ENCODE data around the gene ABCB8. TPM values are rescaled to one million over a fixed set of nuclear protein-coding genes. Genes with fewer than 3 reads are reported as not detected.
"Not testable (repeated sequence)": the region's sequence is repeated elsewhere in the genome, so short reads cannot be mapped to it uniquely, and the experiment has no call there.

The ABCB8 gene
- total RNA-seq, 1 experiment from 2014 or later, result 22.4 TPM

DNA sequence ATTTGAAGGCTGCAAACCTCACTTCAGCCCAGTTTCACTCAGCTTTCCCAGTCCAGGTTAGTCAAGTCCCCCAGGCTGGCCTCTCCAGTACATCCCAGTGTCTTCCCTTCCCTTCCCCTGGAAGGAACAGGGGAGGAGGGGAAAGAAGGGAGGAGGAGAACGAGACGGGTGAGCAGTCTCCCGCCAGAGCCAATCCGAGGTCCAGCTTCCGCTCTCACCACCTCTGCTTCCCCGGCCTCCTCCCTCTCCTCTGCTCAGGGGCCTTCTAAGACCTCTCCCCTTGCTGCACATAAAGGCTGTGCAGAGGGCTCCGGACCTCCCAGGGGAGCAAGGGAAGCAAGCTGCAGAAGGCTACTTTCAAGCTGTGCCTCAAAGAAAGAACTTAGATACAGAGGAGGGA is 8.0 kb upstream of the ABCB8 start:
- Histone ChIP-seq H3K4me3 (no peak overlapping the region), H3K36me3 (no peaks in the 10 kb centered on the region), H3K27me3 (0 out of 2 replicates have a peak, but pooled peaks cover 2% of the 10 kb centered on the region), H3K9me3 (no peaks in the 10 kb centered on the region)
- no peak for DNase-seq

DNA sequence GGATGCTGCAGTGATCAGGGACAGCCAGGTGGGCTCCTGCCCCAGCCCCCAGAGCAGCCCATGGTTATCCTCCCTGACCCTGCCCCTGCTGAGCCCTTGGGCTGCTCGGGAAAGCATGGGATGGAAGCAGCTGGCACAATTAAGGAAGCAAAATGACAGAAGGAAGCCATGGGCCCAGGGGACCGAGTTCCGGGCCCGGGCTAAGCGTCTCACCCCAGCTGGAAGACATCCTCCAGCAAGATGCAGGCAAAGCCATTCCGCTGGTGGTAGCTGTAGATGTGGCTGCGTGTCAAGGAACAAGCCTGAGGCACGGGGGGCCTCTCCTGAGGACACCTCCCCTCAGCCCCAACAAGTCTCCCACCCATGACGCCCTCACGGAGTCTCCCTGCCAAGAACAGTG is 5.0 kb upstream of the ABCB8 start:
- Histone ChIP-seq H3K9me3 (no peaks in the 10 kb centered on the region), H3K36me3 (no peaks in the 10 kb centered on the region), H3K27me3 (0 out of 2 replicates have a peak, but pooled peaks cover 2% of the 10 kb centered on the region), H3K4me3 (no peak overlapping the region)
- no peak for DNase-seq

DNA sequence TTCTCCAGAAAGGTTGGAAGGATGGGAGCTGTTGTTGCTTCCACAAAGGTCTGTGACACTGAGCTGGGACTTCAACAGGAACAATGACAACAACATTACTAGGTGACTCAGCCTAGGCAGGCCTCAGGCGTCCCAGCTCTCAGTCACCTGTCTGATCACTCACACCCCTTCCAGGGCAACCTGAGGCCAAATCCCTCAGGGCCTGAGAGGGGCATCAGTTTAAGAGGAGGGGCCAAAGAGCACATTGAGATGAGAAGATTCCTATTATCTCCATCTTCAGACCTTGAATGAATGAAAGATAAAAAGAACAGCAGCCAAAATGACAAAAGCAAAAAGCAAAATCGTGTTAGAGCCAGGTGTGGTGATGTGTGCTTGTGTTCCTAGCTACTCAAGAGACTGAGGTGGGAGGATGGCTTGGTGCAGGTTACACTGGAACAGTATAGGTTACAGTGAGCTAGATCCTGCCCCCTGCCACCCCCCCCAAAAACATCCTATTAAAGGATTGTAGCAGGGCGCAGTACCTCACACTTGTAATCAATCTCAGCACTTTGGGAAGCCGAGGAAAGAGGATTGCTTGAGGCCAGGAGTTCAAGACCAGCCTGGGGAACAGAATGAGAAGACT is 3.7 kb upstream of the ABCB8 start, which contains the start of gene ATG9B:
Gene ATG9B, minus strand, starts transcription at position 60 of the 622 bp plus-strand sequence. CDS start 71 bp downstream, outside the sequence.
- Histone ChIP-seq H3K9me3 (no peaks in the 10 kb centered on the region), H3K36me3 (no peaks in the 10 kb centered on the region), H3K27me3 (no peaks in the 10 kb centered on the region), H3K4me3 (no peak within 1 kb of the TSS)
- no peak for DNase-seq

DNA sequence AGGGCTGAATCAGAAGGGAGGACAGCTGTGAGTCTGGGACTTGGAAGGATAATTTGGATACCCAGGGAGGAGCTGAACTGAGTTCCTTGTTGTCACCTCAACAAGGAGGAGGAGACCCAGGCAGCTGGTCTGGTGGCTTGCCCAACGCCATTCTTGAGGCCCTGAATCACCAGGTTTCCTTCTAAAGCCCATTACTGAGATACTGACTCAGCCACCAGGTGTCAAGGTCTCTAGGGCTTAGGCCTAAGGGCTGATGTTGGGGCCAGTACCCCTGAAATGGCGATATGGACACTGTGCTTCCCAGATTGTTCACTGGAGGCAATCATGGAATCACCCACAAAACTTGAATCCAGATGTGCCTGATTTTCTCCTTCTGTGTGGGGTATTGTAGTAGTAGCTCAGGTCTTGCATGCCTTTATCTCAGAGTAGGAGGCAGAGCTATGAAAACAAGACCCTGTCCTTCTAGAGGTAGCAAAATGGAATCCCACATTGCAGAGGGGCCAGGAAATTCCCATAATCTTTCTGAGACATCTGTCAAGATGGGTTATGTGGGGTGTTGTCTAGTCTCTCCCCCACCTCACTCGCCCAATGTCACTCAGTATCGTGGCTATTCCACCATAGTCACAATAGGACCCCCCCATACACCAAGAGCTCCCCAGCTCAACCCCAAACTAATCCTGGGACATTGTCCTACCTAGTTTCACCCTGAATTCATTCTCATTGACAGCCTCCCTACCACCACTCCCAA is 2.2 kb upstream of the ABCB8 start:
- Histone ChIP-seq H3K9me3 (no peaks in the 10 kb centered on the region), H3K27me3 (no peaks in the 10 kb centered on the region)
- DNase-seq, result no peak

DNA sequence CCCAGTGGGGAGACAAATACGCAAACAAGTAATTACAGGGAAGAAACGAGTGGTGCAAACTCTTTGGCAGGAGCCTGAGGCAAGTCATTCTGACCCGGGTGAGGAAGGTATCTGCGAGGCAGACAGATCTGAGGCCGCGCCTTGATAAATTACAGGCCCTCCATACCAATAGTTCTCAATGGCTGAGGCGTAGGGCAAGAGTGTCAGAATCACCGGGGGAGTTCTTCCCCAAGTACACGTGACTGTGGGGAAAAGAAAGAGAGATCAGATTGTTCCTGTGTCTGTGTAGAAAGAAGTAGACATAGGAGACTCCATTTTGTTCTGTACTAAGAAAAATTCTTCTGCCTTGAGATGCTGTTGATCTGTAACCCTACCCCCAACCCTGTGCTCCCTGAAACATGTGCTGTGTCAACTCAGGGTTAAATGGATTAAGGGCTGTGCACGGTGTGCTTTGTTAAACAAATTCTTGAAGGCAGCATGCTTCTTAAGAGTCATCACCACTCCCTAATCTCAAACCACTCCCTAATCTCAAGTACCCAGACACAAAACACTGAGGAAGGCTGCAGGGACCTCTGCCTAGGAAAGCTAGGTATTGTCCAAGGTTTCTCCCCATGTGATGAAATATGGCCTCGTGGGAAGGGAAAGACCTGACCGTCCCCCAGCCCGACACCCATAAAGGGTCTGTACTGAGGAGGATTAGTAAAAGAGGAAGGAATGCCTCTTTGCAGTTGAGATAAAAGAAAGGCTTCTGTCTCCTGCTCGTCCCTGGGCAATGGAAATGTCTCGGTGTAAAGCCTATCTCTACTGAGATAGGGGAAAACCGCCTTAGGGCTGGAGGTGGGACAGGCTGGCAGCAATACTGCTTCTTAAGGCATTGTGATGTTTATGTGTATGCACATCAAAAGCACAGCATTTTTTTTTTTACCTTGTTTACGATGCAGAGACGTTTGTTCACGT is 1.2 kb upstream of the ABCB8 start:
- not testable (repeated sequence) for H3K4me3 ChIP-seq

More for the DNA sequence above, 2.2 kb upstream of the ABCB8 start:
- no peak overlapping the region for H3K4me3 ChIP-seq
- H3K36me3 ChIP-seq, result no peaks in the 10 kb centered on the region

DNA sequence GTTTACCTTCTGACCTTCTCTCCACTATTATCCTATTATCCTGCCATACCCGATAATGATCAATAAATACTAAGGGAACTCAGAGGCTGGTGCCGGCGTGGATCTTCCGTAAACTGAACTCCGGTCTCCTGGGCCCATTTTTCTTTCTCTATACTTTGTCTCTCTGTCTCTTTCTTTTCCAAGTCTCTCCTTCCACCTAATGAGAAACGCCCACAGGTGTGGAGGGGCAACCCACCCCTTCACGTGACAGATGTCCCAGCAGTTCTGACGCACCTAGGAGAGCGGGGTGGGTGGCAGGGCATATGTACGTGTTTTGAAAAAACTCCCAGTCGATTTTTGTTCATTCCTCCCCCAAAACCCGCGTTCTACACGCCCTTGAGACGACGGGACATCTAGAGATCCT is 521 bp upstream of the ABCB8 start:
- not testable (repeated sequence) for H3K36me3 ChIP-seq, DNase-seq, H3K9me3 ChIP-seq, H3K27me3 ChIP-seq
- peak overlapping the region; percentile 82 for H3K4me3 ChIP-seq

More for the DNA sequence above, 1.2 kb upstream of the ABCB8 start:
- H3K9me3 ChIP-seq, H3K36me3 ChIP-seq, H3K27me3 ChIP-seq, DNase-seq: not testable (repeated sequence)

DNA sequence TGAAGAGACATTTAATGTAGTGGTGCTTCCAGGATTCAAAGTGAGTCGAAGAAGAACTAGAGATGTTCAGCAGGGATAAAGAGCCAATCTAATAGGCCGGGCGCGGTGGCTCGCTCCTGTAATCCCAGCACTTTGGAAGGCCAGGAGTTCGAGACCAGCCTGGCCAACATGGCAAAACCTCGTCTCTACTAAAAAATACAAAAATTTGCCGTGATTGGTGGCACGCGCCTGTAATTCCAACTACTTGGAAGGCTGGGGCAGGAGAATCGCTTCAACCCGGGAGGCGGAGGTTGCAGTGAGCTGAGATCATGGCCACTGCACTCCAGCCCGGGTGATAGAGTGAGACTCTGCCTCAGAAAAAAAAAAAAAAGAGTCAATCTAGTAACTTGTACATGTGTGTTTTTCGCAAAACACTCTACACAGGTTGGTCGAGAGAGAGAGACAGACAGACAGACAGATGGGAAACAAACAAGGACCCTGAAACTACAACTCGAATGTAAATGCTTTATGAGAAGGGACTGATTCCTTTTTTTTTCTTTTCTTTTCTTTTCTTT is 775 bp downstream of the ABCB8 start:
- Histone ChIP-seq H3K27me3 (no peaks in the 10 kb centered on the region), H3K4me3 (peak overlapping the region; percentile 82), H3K36me3 (peaks cover 2% of the 10 kb centered on the region; the same call in 1 of the 2 replicates), H3K9me3 (no peaks in the 10 kb centered on the region)
- no peak for DNase-seq

DNA sequence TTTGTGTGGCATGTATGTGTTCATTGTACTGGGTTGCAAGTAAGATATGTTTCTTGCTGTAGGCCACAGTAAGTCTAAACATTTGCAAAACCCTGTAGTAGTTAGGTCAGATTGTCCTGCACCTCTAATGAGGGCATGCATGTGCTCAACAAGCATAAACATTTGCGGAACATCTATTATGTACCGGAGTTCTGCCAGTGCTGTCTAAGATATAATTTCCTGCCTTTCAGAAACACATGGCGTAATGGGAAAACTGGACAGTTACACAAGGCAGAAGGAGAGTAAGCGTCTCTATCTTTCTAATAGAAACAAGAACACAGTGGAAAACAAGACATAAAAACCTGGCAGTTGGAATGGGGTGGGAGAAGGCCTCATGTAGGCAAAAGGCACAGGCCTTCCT is 2.8 kb downstream of the ABCB8 start:
- Histone ChIP-seq H3K36me3 (peaks cover 2% of the 10 kb centered on the region), H3K9me3 (no peaks in the 10 kb centered on the region), H3K4me3 (no peak overlapping the region), H3K27me3 (no peaks in the 10 kb centered on the region)
- DNase-seq, result no peak

DNA sequence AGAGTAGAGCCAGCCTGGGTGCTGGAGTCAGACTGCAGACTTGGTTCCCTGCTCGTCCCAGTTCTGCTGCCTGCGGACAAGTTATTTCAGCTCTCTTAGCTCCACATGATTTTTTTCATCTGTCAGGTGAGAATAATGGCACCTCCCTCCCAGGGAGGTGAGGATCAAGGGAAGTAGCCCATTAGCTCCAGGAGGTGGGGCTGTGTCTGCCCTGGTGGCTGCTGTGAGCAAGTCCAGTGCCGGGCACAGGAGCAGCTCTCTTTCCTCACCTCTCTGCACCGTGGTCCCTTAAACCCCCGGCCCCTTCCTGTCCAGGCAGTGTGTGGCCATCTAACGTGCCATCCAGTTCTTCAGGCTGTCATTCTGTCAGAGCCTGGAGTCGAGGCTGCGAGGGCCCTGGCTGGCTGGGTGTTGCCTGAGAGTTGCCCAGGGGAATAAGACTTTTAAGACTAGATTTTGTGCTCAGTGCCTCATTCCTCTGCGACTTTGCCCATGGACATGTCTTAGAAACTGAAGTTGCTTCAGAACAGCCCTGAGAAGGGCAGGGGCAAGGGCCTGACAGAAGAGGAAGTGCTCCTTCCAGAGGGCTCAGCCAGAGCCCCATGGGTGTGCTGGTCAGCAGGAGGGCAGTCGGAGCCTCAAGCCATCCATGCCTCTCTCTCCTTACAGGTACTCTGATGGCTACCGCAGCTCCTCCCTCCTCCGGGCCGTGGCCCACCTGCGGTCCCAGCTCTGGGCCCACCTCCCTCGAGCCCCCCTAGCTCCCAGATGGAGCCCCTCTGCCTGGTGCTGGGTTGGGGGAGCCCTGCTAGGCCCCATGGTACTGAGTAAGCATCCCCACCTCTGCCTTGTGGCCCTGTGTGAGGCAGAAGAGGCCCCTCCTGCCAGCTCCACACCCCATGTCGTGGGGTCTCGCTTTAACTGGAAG is 5.0 kb downstream of the ABCB8 start:
- no peak for DNase-seq
- H3K27me3 ChIP-seq, result no peaks in the 10 kb centered on the region
- peaks cover 2% of the 10 kb centered on the region for H3K36me3 ChIP-seq
- no peak overlapping the region for H3K4me3 ChIP-seq
- H3K9me3 ChIP-seq, result no peaks in the 10 kb centered on the region

DNA sequence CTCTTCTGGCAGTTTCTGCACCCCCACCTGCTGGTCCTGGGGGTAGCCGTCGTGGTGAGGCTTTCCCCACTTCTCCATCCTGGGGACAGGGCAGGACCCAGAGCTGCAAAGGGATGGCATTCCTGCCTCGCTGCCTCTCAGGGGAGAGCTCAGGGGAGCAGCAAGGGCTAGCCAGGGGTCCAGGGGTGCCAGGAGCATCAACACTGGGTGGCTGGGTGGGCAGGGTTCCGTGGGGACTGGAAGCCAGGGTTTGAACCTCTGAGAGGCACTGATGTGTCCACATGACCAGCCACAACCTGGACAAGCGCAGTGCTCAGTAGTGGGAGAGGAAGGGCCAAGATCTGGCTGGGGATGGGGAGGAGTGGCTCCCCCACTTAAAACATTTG is 5.6 kb downstream of the ABCB8 start:
- Histone ChIP-seq H3K36me3 (peaks cover 2% of the 10 kb centered on the region), H3K9me3 (no peaks in the 10 kb centered on the region), H3K4me3 (no peak overlapping the region), H3K27me3 (no peaks in the 10 kb centered on the region)
- no peak for DNase-seq

DNA sequence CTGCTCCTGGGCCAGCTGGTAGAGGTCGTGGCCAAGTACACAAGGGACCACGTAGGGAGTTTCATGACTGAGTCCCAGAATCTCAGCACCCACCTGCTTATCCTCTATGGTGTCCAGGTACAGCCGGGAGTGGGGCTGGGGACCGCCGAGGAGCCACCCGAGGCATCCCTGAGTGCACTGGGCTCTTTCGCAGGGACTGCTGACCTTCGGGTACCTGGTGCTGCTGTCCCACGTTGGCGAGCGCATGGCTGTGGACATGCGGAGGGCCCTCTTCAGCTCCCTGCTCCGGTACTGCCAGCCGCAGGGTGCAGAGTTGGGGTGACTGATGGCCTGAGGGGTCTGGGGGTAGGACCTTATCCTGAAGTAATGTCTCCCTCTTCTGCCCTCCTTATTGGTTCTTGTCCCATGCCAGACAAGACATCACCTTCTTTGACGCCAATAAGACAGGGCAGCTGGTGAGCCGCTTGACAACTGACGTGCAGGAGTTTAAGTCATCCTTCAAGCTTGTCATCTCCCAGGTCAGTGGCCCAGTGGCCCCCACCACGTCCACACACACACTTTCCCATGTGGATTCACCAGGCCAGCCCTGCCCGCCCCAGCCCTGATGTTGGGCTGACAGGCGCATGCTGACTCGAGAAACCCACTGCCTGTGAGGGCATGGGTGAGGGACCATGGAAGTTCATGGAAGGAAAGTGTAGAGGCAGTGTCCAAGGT is 6.2 kb downstream of the ABCB8 start:
- no peak for DNase-seq
- peaks cover 2% of the 10 kb centered on the region for H3K36me3 ChIP-seq
- no peaks in the 10 kb centered on the region for H3K27me3 ChIP-seq
- no peaks in the 10 kb centered on the region for H3K9me3 ChIP-seq
- no peak overlapping the region for H3K4me3 ChIP-seq

DNA sequence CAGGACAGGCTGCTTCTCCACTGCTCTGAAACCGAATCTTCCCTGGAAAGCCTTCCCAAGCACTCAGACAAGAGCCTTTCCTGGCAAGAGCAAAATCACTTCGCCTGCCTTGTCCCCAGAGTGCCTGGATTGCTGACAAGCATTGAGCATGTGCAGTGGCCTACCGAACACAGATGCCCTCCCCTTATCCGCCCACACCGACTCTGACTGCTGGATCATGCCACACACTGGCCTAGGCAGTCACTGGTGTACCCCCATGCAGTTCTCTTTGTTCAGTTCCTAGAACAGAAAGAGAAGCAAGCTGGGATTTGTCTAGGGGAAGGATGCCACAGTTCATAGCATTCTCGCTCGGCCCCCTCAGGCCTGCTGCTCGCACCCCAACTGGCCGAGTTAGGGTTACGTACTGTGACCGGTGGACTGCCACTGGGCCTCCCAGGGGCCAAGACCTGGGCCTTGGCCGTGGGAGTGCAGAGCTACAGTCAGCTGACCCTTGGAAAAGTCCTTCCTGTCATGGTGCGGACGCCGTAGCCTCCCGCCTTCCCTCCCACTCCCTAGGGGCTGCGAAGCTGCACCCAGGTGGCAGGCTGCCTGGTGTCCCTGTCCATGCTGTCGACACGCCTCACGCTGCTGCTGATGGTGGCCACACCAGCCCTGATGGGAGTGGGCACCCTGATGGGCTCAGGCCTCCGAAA is 6.9 kb downstream of the ABCB8 start:
- Histone ChIP-seq H3K4me3 (no peak overlapping the region), H3K36me3 (peaks cover 2% of the 10 kb centered on the region), H3K27me3 (no peaks in the 10 kb centered on the region), H3K9me3 (no peaks in the 10 kb centered on the region)
- DNase-seq, result no peak

DNA sequence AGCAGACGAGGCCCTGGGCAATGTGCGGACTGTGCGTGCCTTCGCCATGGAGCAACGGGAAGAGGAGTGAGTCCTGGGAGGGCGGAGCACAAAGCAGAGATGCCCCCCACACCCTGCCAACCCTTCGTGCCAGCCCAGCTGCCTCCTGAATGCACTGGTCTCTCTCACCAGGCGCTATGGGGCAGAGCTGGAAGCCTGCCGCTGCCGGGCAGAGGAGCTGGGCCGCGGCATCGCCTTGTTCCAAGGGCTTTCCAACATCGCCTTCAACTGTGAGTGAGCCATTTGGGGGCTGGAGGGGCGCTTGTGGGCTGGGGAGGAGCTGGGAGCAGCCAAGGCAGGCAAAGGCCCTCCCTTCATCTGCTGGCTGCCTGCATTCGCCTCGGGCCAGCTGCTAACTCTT is 7.7 kb downstream of the ABCB8 start:
- H3K36me3 ChIP-seq, result peaks cover 2% of the 10 kb centered on the region
- H3K27me3 ChIP-seq, result no peaks in the 10 kb centered on the region
- no peak for DNase-seq
- H3K4me3 ChIP-seq, result no peak overlapping the region
- H3K9me3 ChIP-seq, result no peaks in the 10 kb centered on the region

DNA sequence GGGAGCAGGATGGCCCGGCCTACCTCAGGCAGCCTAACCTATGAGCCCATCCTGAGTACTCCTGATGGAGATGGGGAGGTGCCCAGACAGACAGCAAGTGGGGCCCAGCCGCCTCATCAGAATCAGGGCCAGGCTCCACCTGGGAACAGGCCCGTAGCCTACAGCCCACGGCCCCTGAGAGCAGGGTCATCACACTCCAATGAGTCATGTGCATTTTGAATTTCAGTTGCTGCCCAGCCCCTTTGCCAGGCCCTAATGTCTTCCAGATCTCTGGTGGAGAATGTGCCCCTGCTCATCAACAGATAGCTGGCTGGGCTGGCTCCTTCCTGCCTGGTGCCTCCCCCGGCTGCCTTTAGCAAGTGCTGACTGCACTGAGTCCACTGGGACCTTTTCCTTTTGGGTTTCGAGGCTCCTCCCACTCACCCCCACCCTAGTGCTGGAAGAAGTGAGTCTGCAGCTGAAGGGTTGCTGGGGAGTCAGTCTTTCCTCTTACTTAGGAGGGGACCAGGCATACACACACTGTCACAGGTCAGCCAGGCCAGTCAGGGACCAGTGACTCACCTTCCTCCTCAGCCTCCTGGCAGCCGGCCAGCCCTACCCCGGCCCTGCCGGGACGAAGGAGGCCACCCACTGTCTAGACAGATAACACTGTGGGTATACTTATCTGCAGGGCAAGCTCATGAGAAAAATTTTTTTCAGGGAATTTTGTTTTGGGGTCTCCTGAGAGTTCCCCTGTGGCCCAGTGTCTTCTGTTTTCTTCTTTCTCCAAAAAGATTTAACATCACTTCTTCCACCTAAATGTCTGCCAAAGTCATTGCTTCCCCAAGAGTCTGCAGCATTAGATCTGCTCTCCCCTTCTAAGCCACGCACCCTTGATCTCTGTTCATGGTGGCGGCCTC is 10.9 kb downstream of the ABCB8 start:
- H3K4me3 ChIP-seq, result no peak overlapping the region
- no peaks in the 10 kb centered on the region for H3K9me3 ChIP-seq
- no peaks in the 10 kb centered on the region; the same call in 1 of the 2 replicates for H3K36me3 ChIP-seq
- no peaks in the 10 kb centered on the region for H3K27me3 ChIP-seq
- peak; percentile 83 for DNase-seq

Measured in MG63 (cell line).